Mesenteric fat pad (tissue), 1 donor: ENCODE results near the gene ACADSB. TPM values are rescaled to one million over a fixed set of nuclear protein-coding genes. Genes with fewer than 3 reads are reported as not detected.

Experiments used
- DNase-seq: peaks from one replicate; pipeline ENCODE4 v3.0.0-alpha.2; 2020; ENCODE audit warnings: low spot score
- total RNA-seq: library from RNA; stranded (reverse); fragmentation: NEBNext Ultra II Directional; extraction: Animal tissue kit (Norgen Biotek cat#: 25700); gene quantifications from one replicate; pipeline ENCODE4 v1.2.1, GENCODE V29; 2021
- donor health status: DM: yes; HTN: yes; CAD: no.

Gene ACADSB
- total RNA-seq, 1 donor from 2014 or later: 20.0 TPM

DNA sequence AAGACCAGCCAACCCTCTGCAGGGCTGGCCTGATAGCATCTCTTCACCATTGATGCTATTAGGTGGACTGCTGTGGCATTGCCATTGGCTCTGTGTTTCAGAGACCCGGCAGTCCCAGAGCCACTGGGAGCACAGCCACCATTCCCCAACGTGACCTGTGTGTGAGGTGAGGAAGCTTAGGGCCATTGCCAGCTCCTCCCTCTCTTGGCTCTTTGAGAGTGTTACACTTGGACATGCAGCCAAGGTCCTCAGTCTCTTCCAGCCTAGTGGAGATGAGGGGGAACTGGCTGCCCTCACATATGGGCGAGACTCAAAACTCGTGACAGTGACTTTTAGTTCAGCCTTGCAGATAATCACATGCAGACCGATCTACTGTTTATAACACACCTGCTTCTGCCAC lies 87.6 kb downstream of the ACADSB start:
- DNase-seq: no peak

- DNase-seq: no peak
These were observed 88.2 kb downstream of the ACADSB start for GRCh38 chr10:123097039-123097438.

DNA sequence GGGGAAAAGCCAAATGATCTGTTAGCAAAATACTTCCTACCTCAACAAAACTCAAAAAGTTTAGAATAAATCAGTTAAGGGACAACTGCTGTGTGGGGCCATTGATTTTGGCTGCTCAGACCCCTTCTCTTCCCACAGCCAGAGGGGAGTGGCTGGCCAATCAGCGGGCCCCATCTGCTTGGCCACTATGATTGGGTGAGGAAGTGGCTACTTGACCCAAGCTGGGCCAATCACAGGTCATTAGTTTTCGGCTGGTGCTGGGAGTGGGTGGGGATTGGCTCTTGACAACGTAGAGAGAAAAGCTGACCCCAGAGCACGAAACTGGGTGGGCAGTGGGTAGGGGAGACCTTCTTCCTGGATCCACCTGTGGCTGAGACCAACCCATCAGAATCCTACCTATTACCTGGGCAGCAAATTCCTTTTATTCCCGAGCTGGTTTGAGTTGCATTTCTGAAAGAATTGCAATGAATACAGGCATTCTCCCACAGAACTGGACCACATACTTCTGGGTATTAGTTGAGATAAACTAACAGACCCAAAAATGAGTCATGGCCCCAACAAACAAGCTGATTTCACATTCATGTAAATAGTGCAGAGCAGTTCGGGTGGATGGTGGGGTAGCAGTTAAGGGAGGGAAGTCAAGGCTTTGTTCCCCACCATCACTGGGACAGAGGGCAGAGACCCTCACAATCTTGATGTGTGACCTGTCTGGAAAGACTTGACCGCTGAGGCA lies 91.4 kb downstream of the ACADSB start:
- DNase-seq: no peak

- no peak for DNase-seq
These were observed 93.1 kb downstream of the ACADSB start for GRCh38 chr10:123101872-123102271.

GRCh38 chr10:123102673-123103072 lies 93.9 kb downstream of the ACADSB start:
- no peak for DNase-seq

- DNase-seq: no peak
These were observed 95.1 kb downstream of the ACADSB start for GRCh38 chr10:123103944-123104343.

Other genes starting within 250 kb of the ACADSB start
- gene CUZD1, start 163.1 kb upstream of the ACADSB start, total RNA-seq: 0.51 TPM
- gene FAM24B, start 129.4 kb upstream of the ACADSB start, total RNA-seq: 0.67 TPM
- gene FAM24A, start 98.4 kb upstream of the ACADSB start, total RNA-seq: not detected
- gene C10orf88, start 54.8 kb upstream of the ACADSB start, total RNA-seq: 8.2 TPM
- 1.9 TPM for gene PSTK, start 28.6 kb upstream of the ACADSB start, total RNA-seq
- 12.4 TPM for gene IKZF5, start 211 bp upstream of the ACADSB start, total RNA-seq
- gene HMX3, start 127.0 kb downstream of the ACADSB start, total RNA-seq: not detected
- not detected for gene HMX2, start 139.1 kb downstream of the ACADSB start, total RNA-seq
- gene BUB3, start 145.4 kb downstream of the ACADSB start, total RNA-seq: 49.3 TPM